ENCODE results near the gene HNRNPA2B1.
"Not testable (repeated sequence)": the region's sequence is repeated elsewhere in the genome, so short reads cannot be mapped to it uniquely, and the experiment has no call there.

Gene HNRNPA2B1

GRCh38 chr7:26163804-26164203, 36.7 kb downstream of the HNRNPA2B1 start:
- DNase-seq (ENCODE audit: low read depth): not testable (repeated sequence)

DNA sequence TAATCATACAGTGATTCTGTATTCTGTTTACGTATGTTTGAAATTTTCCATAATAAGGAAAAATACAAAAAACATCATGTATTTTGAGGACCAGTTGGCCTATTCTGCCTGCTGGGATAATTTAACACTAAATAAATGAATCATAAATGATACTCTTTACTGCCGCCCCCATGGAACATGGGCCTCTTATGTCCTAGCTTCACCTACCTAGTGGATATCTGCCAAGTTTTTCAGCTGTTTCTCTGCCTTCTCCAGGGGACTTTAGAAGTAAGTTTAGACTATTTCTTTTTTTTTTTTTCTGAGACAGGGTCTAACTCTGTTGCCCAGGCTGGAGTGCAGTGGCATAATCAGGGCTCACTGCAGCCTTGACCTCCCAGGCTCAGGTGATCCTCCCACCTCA, 38.1 kb downstream of the HNRNPA2B1 start:
- no peak for DNase-seq (ENCODE audit: low read depth)

DNA sequence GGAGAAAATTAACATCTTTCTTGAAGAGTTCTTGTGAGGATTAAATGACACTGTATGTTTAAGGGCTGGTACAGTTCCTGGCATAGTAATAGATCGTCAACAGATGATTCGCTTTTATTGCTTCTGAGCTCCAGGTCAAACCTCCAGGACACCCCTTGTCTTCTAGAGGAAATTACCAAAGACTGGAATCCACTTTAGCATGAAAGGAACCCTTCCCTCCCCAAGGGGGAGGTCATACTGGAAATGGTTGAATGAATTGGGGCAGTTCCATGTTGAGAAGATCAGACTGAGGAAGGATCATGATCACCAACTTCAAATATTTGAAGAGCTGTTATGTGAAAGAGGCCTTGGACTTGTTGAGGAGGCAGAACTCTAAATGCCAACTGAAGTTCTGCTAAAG, 39.6 kb downstream of the HNRNPA2B1 start:
- DNase-seq (ENCODE audit: low read depth): no peak

- DNase-seq (ENCODE audit: low read depth): no peak
These were observed 41.3 kb downstream of the HNRNPA2B1 start for GRCh38 chr7:26159243-26159642.

- no peak for DNase-seq (ENCODE audit: low read depth)
These were observed 42.9 kb downstream of the HNRNPA2B1 start for GRCh38 chr7:26157520-26158105.

DNA sequence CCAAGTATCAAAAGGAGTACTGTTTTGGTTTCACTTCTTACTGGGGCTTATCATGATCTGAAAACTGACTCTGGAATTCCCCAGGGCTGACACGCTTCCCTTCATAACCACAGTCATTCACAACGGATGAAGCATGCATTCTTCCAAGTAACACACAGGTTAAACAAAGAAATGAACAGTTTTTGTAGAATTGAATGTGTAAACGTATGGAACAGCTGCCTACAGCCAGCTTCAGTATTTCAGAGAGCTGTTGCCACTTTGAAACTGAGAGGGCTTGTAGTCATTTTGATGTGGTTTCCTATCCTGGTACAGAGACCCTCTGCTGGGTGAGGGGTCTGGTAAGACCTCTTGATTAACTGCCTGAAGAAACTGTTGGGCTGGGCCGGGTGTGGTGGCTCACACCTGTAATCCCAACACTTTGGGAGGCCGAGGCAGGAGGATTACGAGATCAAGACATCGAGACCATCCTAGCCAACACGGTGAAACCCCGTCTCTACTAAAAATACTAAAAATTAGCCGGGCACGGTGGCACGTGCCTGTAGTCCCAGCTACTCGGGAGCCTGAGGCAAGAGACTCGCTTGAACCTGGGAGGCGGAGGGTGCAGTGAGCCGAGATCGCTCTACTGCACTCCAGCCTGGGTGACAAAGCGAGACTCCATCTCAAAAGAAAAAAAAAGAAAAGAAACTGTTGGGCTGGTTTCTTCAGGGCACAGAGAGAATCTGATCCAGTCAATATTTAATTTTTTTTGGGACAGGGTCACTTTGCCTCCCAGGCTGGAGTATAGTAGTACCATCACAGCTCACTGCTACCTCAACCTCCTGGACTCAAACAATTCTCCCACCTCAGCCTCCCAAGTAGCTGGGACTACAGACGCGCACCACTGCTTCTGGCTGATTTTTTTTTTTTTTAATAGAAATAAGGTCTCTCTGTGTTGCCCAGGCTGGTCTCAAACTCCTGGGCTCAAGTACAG, 43.8 kb downstream of the HNRNPA2B1 start:
- no peak for DNase-seq (ENCODE audit: low read depth)

- DNase-seq (ENCODE audit: low read depth): no peak
These were observed 44.8 kb downstream of the HNRNPA2B1 start for GRCh38 chr7:26155531-26156375.

- no peak for DNase-seq (ENCODE audit: low read depth)
These were observed 46.4 kb downstream of the HNRNPA2B1 start for GRCh38 chr7:26153823-26154783.

GRCh38 chr7:26153241-26153822, 47.2 kb downstream of the HNRNPA2B1 start:
- no peak for DNase-seq (ENCODE audit: low read depth)

DNA sequence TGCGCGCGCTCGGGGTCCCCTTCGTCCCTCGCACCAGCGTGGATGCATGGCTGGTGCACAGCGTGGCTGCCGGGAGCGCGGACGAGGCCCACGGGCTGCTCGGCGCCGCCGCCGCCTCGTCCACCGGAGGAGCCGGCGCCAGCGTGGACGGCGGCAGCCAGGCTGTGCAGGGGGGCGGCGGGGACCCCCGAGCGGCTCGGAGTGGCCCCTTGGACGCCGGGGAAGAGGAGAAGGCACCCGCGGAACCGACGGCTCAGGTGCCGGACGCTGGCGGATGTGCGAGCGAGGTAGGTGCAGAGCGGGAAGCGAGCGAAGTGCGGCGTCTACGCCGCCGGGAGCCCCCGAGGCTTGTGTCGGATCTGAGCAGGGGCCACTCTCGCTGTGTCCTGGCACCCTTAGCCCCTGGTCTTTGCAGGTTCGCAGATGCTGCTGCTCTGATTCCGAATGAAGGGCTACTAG, 47.7 kb downstream of the HNRNPA2B1 start:
- not testable (repeated sequence) for DNase-seq (ENCODE audit: low read depth)

DNA sequence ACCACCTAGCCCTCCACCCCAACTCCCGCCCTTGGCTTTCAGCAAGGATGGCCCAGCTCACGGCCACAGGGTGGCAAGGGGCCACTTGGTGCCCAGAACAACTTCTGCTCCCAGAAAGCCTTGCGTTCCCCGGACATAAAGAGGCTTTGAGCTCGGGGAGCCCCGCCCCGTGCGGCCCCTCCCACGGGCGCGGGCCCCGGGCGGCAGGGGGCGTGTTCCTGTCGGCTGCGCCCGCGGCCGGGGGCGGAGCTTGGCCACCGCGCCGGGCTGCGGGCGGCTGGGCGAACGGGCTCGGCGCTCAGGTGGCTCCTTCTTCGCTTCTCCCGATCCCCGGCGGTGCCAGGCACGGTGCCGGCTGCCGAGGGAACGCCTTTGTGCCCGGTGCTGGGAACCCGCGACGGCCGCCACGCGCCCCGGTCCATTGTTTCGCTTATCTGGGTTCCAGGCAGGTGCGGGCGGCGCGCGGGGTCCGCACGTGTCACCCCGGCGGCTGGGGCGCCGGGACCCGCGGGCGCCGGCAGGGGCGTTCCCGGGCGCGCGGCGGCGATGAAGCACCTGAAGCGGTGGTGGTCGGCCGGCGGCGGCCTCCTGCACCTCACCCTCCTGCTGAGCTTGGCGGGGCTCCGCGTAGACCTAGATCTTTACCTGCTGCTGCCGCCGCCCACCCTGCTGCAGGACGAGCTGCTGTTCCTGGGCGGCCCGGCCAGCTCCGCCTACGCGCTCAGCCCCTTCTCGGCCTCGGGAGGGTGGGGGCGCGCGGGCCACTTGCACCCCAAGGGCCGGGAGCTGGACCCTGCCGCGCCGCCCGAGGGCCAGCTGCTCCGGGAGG, 48.4 kb downstream of the HNRNPA2B1 start, which contains the start of gene NFE2L3:
Gene NFE2L3 (plus strand): TSS at position 246 of the 829 bp plus-strand sequence. CDS start 301 bp downstream, at position 547.
- DNase-seq (ENCODE audit: low read depth): peak; percentile 73

- no peak for DNase-seq (ENCODE audit: low read depth)
These were observed 48.9 kb downstream of the HNRNPA2B1 start for GRCh38 chr7:26151650-26151952.

DNA sequence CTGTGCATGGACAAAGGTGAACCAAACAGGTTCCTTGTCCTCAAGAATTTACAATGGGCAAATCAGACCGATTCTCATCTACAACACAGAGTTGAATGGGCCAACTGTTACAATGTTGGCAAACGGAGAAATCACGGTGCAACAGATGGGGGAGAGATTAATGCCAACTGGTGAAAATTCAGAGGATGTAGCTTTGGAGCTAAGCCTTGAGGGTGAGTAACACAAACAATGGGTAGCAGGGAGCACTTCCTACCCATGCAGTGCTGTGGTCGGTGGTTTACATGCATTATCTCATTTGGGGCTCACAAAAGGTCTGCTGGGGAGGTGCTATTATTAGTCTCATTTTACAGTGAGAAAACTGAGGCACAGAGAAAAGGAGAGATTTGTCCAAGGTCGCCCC, 49.5 kb downstream of the HNRNPA2B1 start:
- no peak for DNase-seq (ENCODE audit: low read depth)

DNA sequence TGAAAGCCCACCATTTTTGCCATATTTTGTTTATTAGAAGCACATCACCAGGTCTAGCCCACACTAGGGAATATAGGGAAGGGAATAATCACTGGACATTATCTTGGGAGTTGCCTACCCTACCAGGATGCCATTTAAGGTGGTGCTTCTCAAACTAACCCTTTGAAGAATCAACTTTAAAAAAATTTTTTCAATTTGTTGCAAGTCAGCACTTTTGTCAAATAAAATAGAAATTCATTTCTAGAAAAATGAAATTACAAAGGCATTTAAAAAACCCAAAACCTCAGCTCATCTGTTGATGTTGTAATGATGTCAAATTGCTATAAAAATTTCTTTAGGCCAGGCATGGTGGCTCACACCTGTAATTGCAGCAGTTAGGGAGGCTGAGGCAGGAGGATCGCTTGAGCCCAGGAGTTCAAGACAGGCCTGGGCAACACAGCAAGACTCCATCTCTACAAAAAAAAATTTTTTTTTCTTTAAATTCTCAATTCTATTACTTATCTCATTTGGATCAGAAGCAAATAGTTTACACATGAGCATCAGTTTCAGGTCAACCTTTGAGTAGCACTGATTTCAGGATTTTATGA, 51.1 kb downstream of the HNRNPA2B1 start:
- DNase-seq (ENCODE audit: low read depth): no peak

GRCh38 chr7:26148307-26148700, 52.2 kb downstream of the HNRNPA2B1 start:
- DNase-seq (ENCODE audit: low read depth): not testable (repeated sequence)

- DNase-seq (ENCODE audit: low read depth): not testable (repeated sequence)
These were observed 52.8 kb downstream of the HNRNPA2B1 start for GRCh38 chr7:26147646-26148306.

DNA sequence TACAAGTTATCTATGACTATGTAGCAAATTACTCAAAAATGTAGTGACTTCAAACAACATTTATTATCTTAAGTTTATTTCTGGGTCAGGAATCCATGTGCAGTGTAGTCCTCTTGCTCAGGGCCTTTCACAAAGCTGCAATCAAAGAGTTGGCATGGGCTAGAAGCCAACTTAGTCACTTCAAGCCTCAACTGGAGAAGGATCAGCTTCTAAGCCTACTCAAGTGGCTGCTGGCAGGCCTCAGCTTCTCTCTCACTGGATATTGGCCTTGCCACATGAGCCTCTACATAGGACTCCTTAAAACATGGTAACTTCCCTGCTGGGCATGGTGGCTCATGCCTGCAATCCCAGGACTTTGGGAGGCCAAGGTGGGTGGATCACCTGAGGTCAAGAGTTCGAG, 53.5 kb downstream of the HNRNPA2B1 start:
- DNase-seq (ENCODE audit: low read depth): no peak

- DNase-seq (ENCODE audit: low read depth): no peak
These were observed 55.3 kb downstream of the HNRNPA2B1 start for GRCh38 chr7:26145238-26145637.
